ENCODE data around the gene PCBP3.

PCBP3 gene

DNA sequence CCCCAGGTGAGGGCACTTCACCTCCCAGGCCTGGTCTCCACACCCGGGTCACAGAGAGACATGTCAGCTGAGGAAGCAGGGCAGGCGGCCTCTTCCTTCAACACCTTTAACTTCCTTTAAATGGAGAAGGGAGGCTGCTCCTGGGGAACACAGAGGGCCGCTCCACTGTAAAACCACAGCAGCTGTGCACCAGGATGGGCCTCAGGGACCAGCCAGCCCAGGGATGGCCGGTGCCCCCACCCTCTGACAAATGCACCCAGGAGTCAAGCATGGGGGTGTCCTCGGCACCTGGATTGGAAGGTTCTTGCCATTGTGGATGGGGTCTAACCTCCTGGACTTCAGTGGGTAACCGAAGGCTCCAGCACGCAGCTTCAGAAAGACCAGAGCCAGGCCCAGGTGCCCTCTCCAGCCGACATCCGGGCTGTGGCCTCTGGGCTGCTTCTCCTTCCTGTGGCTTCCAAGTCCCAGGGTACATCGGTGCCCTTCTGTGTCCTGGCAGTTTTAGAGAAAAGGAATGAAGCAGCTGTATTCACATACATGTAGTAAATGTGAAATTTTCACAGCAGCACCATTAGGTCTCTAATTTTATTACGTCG is 216.3 kb downstream of the PCBP3 start:
- no peak overlapping the region for H2AFZ ChIP-seq (ENCODE audit: low read depth, low read length, severe bottlenecking)
- no peaks in the 10 kb centered on the region for H3F3A ChIP-seq (ENCODE audit: insufficient read depth)
- H3K79me2 ChIP-seq (ENCODE audit: insufficient read depth, low read length) = no peaks in the 10 kb centered on the region
- no peak overlapping the region for H3K27ac ChIP-seq (ENCODE audit: low read depth, low read length)
- H3K9me2 ChIP-seq (replicated peaks; ENCODE audit: insufficient read depth, low read length) = no peaks in the 10 kb centered on the region
- H3K9ac ChIP-seq (ENCODE audit: low read length) = no peak overlapping the region
- no peak for TF ChIP-seq CTCF (IDR thresholded peaks at IDR 0.05; ENCODE audit: insufficient read depth, low read length, poor library complexity, severe bottlenecking)
- TF ChIP-seq EZH2phosphoT487 (conservative IDR thresholded peaks at IDR 0.05; ENCODE audit: low read length) = no peak
- H3K27me3 ChIP-seq (ENCODE audit: low read length) = no peaks in the 10 kb centered on the region
- no peaks in the 10 kb centered on the region for H3K36me3 ChIP-seq (ENCODE audit: low read length)
- no peak overlapping the region for H3K4me2 ChIP-seq (ENCODE audit: low read depth, low read length, poor library complexity, severe bottlenecking)
- no peaks in the 10 kb centered on the region for H4K20me1 ChIP-seq (ENCODE audit: low read depth, low read length)
- no peaks in the 10 kb centered on the region for H3K9me3 ChIP-seq (ENCODE audit: insufficient read depth, low read length)
- no peak overlapping the region for H3K4me3 ChIP-seq (ENCODE audit: insufficient read depth, low read length, poor library complexity, severe bottlenecking)

GRCh38 chr21:45860493-45861155 is 217.1 kb downstream of the PCBP3 start:
- H2AFZ ChIP-seq (ENCODE audit: low read depth, low read length, severe bottlenecking) = no peak overlapping the region
- H3K4me2 ChIP-seq (ENCODE audit: low read depth, low read length, poor library complexity, severe bottlenecking) = no peak overlapping the region
- no peaks in the 10 kb centered on the region for H3K9me2 ChIP-seq (replicated peaks; ENCODE audit: insufficient read depth, low read length)
- no peak for TF ChIP-seq EZH2phosphoT487 (conservative IDR thresholded peaks at IDR 0.05; ENCODE audit: low read length)
- no peak for TF ChIP-seq CTCF (IDR thresholded peaks at IDR 0.05; ENCODE audit: insufficient read depth, low read length, poor library complexity, severe bottlenecking)
- H3K79me2 ChIP-seq (ENCODE audit: insufficient read depth, low read length) = no peaks in the 10 kb centered on the region
- no peaks in the 10 kb centered on the region for H4K20me1 ChIP-seq (ENCODE audit: low read depth, low read length)
- H3K36me3 ChIP-seq (ENCODE audit: low read length) = no peaks in the 10 kb centered on the region
- no peaks in the 10 kb centered on the region for H3F3A ChIP-seq (ENCODE audit: insufficient read depth)
- H3K9me3 ChIP-seq (ENCODE audit: insufficient read depth, low read length) = no peaks in the 10 kb centered on the region
- no peaks in the 10 kb centered on the region for H3K27me3 ChIP-seq (ENCODE audit: low read length)
- no peak overlapping the region for H3K4me3 ChIP-seq (ENCODE audit: insufficient read depth, low read length, poor library complexity, severe bottlenecking)
- H3K27ac ChIP-seq (ENCODE audit: low read depth, low read length) = no peak overlapping the region
- no peak overlapping the region for H3K9ac ChIP-seq (ENCODE audit: low read length)

DNA sequence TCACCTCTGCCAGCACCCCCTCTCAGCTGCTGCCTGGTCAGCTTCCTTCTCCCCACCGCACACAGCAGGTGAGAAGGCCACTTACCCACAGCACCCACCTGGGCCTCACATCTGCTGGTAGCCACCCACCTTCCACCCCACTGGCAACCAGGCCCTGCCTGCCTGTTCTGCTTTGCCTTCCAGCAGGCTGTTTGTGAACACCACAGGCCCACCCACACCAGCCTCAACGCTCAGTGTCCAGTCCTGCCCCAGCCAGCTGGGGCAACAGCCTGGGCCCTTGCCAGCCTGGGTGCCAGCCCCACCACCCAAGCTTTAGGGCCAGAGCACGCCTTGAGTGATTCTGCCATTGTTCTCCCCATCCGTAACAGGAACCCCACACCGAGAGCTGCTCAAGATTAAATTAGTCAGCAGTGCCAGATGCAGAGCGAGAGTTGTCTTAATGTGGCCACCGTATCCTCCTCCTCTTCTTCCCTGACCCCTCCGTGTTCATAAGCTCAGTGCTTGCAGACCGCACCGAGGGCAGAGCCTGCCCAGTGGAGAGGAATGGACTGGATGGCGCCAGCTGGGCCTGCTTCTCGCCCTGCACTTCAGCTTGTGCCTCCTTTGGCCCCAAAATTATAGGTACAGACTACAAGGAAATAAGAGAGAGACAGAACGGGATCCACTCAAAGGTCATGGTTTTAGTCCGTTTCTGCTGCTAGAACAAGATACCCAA is 217.8 kb downstream of the PCBP3 start:
- Histone ChIP-seq H3K4me3 (ENCODE audit: insufficient read depth, low read length, poor library complexity, severe bottlenecking) (no peak overlapping the region), H3K27me3 (ENCODE audit: low read length) (no peaks in the 10 kb centered on the region), H3K79me2 (ENCODE audit: insufficient read depth, low read length) (no peaks in the 10 kb centered on the region), H3K9me3 (ENCODE audit: insufficient read depth, low read length) (no peaks in the 10 kb centered on the region), H3K4me2 (ENCODE audit: low read depth, low read length, poor library complexity, severe bottlenecking) (no peak overlapping the region), H3K36me3 (ENCODE audit: low read length) (no peaks in the 10 kb centered on the region), H3K9ac (ENCODE audit: low read length) (no peak overlapping the region), H3K9me2 (replicated peaks; ENCODE audit: insufficient read depth, low read length) (no peaks in the 10 kb centered on the region), H4K20me1 (ENCODE audit: low read depth, low read length) (no peaks in the 10 kb centered on the region), H3K27ac (ENCODE audit: low read depth, low read length) (no peak overlapping the region), H2AFZ (ENCODE audit: low read depth, low read length, severe bottlenecking) (no peak overlapping the region), H3F3A (ENCODE audit: insufficient read depth) (no peaks in the 10 kb centered on the region)
- TF ChIP-seq EZH2phosphoT487 (conservative IDR thresholded peaks at IDR 0.05; ENCODE audit: low read length) (no peak), CTCF (IDR thresholded peaks at IDR 0.05; ENCODE audit: insufficient read depth, low read length, poor library complexity, severe bottlenecking) (no peak)

Data from SU-DHL-6 (cell line).